HT-29 (cell line): ENCODE results near the gene SLC25A21. TPM values are rescaled to one million over a fixed set of nuclear protein-coding genes. Genes with fewer than 3 reads are reported as not detected.

Experiments used
- DNase-seq: peaks from one replicate; pipeline ENCODE4 v3.0.0-alpha.2; 2015; ENCODE audit warnings: low spot score
- small RNA-seq: library from RNA; depleted of rRNA; stranded (forward); fragments of <200 nt; gene quantifications from one replicate; pipeline ENCODE3, GENCODE V24; 2014
- total RNA-seq: library from RNA; depleted of rRNA; stranded (reverse); fragments of >200 nt; shearing (Covaris generic); gene quantifications from 2 replicates; pipeline ENCODE4 v1.2.3, GENCODE V29; 2014; rRNA removed

SLC25A21 gene
- total RNA-seq, 1 experiment from 2014 or later, result not detected

GRCh38 chr14:36652542-36653201, 519.7 kb downstream of the SLC25A21 start:
- no peak for DNase-seq

GRCh38 chr14:36649872-36650650, 522.3 kb downstream of the SLC25A21 start:
- no peak for DNase-seq

GRCh38 chr14:36647824-36648753, 524.3 kb downstream of the SLC25A21 start:
- DNase-seq, result no peak

GRCh38 chr14:36647417-36647823, 525.0 kb downstream of the SLC25A21 start:
- no peak for DNase-seq

GRCh38 chr14:36646664-36647416, 525.6 kb downstream of the SLC25A21 start:
- no peak for DNase-seq

GRCh38 chr14:36633580-36633979, 538.8 kb downstream of the SLC25A21 start:
- DNase-seq, result no peak

Small RNA genes within 50 kb of the gene (small RNA-seq; reads per million reads assigned to genes)
- not detected for gene MIR4503
- not detected for gene RNU6-273P

Other genes starting within 250 kb of the SLC25A21 start
- gene MIPOL1, start 25.3 kb upstream of the SLC25A21 start, total RNA-seq, result 0.10 and 0.51 TPM in 2 replicates